ENCODE results near the gene LIFR.

DNA sequence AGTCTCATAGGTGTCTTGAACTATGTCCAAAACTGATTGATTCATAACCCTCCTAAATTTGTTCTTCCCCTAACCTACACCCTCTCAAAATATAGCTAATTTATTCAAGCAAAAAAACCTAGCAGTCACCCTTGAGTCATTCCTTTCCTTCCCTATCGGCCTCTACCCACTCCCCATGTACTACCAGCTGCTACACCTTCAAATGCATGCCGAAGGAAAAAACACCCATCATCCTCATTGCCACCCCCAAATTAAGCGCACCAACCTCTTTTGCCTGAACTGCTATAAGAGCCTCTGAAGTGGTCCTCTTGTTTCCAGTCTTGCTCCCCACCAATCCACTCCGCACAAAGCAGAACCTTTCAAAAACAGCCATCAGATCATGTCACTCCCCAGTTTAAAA lies 12.6 kb downstream of the LIFR start:
- TF ChIP-seq POLR2AphosphoS5 (IDR thresholded peaks at IDR 0.05) (no peak), EP300 (IDR thresholded peaks at IDR 0.05) (no peak)
- TF ChIP-seq, protein P1, sequence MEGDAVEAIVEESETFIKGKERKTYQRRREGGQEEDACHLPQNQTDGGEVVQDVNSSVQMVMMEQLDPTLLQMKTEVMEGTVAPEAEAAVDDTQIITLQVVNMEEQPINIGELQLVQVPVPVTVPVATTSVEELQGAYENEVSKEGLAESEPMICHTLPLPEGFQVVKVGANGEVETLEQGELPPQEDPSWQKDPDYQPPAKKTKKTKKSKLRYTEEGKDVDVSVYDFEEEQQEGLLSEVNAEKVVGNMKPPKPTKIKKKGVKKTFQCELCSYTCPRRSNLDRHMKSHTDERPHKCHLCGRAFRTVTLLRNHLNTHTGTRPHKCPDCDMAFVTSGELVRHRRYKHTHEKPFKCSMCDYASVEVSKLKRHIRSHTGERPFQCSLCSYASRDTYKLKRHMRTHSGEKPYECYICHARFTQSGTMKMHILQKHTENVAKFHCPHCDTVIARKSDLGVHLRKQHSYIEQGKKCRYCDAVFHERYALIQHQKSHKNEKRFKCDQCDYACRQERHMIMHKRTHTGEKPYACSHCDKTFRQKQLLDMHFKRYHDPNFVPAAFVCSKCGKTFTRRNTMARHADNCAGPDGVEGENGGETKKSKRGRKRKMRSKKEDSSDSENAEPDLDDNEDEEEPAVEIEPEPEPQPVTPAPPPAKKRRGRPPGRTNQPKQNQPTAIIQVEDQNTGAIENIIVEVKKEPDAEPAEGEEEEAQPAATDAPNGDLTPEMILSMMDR (IDR thresholded peaks at IDR 0.05) = no peak
